WTC11 (cell line): ENCODE results near the gene PROZ.

Experiments used
- CBFB ChIP-seq: sonication (generic); formaldehyde crosslinking; IDR thresholded peaks from 2 replicates; pipeline ENCODE4 v1.8.1; 2022; ENCODE audit warnings: mild to moderate bottlenecking, low read depth, missing genetic modification reagents
- CREB1 ChIP-seq: sonication (generic); formaldehyde crosslinking; IDR thresholded peaks from 2 replicates; pipeline ENCODE4 v1.8.0; 2023; ENCODE audit warnings: mild to moderate bottlenecking, missing genetic modification reagents
- ELF4 ChIP-seq: sonication (generic); formaldehyde crosslinking; IDR thresholded peaks from 2 replicates; pipeline ENCODE4 v1.8.1; 2022; ENCODE audit warnings: low read depth, mild to moderate bottlenecking, moderate library complexity, missing genetic modification reagents
- ERG ChIP-seq: fragments of 250-450 bp; sonication (Bioruptor Pico); IDR thresholded peaks from 2 replicates; pipeline ENCODE4 v1.8.0; 2021; ENCODE audit warnings: mild to moderate bottlenecking
- FOXJ3 ChIP-seq: sonication (generic); formaldehyde crosslinking; IDR thresholded peaks from 2 replicates; pipeline ENCODE4 v1.9.0; 2021; ENCODE audit warnings: missing genetic modification reagents, mild to moderate bottlenecking, borderline replicate concordance
- FOXP1 ChIP-seq: sonication (generic); formaldehyde crosslinking; IDR thresholded peaks from 2 replicates; pipeline ENCODE4 v1.8.0; 2022; ENCODE audit warnings: missing genetic modification reagents, mild to moderate bottlenecking, moderate library complexity, borderline replicate concordance
- NFYB ChIP-seq: sonication (generic); formaldehyde crosslinking; conservative IDR thresholded peaks from 2 replicates; pipeline ENCODE4 v1.8.0; 2022; ENCODE audit warnings: low read depth, missing genetic modification reagents
- SMAD3 ChIP-seq: sonication (generic); formaldehyde crosslinking; IDR thresholded peaks from 2 replicates; pipeline ENCODE4 v1.8.0; 2022; ENCODE audit warnings: missing genetic modification reagents, mild to moderate bottlenecking, borderline replicate concordance
- ZNF281 ChIP-seq: sonication (generic); formaldehyde crosslinking; IDR thresholded peaks from 2 replicates; pipeline ENCODE4 v1.8.0; 2023; ENCODE audit warnings: mild to moderate bottlenecking, missing genetic modification reagents
- TF ChIP-seq, protein P1 (sequence below): fragments of 200-600 bp; IDR thresholded peaks from 2 replicates; pipeline ENCODE4 v1.8.0; 2022; ENCODE audit warnings: antibody characterized with exemption
- TF ChIP-seq, protein P2 (sequence below): sonication (generic); formaldehyde crosslinking; conservative IDR thresholded peaks from 2 replicates; pipeline ENCODE4 v1.8.1; 2022; ENCODE audit warnings: mild to moderate bottlenecking, missing genetic modification reagents
- TF ChIP-seq, protein P3 (sequence below): sonication (generic); formaldehyde crosslinking; IDR thresholded peaks from 2 replicates; pipeline ENCODE4 v1.8.0; 2022; ENCODE audit warnings: mild to moderate bottlenecking, missing genetic modification reagents
- TF ChIP-seq, protein P4 (sequence below): fragments of 250-450 bp; sonication (Bioruptor Pico); IDR thresholded peaks from 2 replicates; pipeline ENCODE4 v1.9.0; 2021; ENCODE audit warnings: mild to moderate bottlenecking

GRCh38 chr13:113149711-113150549 lies 8.5 kb upstream of the PROZ start:
- TF ChIP-seq, protein P1, sequence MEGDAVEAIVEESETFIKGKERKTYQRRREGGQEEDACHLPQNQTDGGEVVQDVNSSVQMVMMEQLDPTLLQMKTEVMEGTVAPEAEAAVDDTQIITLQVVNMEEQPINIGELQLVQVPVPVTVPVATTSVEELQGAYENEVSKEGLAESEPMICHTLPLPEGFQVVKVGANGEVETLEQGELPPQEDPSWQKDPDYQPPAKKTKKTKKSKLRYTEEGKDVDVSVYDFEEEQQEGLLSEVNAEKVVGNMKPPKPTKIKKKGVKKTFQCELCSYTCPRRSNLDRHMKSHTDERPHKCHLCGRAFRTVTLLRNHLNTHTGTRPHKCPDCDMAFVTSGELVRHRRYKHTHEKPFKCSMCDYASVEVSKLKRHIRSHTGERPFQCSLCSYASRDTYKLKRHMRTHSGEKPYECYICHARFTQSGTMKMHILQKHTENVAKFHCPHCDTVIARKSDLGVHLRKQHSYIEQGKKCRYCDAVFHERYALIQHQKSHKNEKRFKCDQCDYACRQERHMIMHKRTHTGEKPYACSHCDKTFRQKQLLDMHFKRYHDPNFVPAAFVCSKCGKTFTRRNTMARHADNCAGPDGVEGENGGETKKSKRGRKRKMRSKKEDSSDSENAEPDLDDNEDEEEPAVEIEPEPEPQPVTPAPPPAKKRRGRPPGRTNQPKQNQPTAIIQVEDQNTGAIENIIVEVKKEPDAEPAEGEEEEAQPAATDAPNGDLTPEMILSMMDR = no peak
- TF ChIP-seq FOXP1 (CRISPR knock-in tag) = no peak
- TF ChIP-seq ERG (CRISPR knock-in tag) = no peak
- TF ChIP-seq CREB1 (CRISPR knock-in tag) = no peak
- no peak for TF ChIP-seq ZNF281 (CRISPR knock-in tag)
- no peak for TF ChIP-seq FOXJ3
- TF ChIP-seq, protein P2, sequence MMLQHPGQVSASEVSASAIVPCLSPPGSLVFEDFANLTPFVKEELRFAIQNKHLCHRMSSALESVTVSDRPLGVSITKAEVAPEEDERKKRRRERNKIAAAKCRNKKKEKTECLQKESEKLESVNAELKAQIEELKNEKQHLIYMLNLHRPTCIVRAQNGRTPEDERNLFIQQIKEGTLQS (CRISPR knock-in tag) = no peak
- TF ChIP-seq, protein P3, sequence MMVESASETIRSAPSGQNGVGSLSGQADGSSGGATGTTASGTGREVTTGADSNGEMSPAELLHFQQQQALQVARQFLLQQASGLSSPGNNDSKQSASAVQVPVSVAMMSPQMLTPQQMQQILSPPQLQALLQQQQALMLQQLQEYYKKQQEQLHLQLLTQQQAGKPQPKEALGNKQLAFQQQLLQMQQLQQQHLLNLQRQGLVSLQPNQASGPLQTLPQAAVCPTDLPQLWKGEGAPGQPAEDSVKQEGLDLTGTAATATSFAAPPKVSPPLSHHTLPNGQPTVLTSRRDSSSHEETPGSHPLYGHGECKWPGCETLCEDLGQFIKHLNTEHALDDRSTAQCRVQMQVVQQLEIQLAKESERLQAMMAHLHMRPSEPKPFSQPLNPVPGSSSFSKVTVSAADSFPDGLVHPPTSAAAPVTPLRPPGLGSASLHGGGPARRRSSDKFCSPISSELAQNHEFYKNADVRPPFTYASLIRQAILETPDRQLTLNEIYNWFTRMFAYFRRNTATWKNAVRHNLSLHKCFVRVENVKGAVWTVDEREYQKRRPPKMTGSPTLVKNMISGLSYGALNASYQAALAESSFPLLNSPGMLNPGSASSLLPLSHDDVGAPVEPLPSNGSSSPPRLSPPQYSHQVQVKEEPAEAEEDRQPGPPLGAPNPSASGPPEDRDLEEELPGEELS = no peak
- no peak for TF ChIP-seq CBFB (CRISPR knock-in tag)
- TF ChIP-seq, protein P4, sequence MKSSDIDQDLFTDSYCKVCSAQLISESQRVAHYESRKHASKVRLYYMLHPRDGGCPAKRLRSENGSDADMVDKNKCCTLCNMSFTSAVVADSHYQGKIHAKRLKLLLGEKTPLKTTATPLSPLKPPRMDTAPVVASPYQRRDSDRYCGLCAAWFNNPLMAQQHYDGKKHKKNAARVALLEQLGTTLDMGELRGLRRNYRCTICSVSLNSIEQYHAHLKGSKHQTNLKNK (CRISPR knock-in tag) = no peak
- no peak for TF ChIP-seq SMAD3
- no peak for TF ChIP-seq ELF4 (CRISPR knock-in tag)
- no peak for TF ChIP-seq NFYB (CRISPR knock-in tag)
